RWPE2 (cell line): ENCODE results near the gene SLC5A4.

Experiments used
- ATAC-seq: fragments of 200-7000 bp; cut with Tn5 transposase; 3 replicates; pipeline ENCODE4 v1.9.1; 2021; ENCODE audit warnings: low read depth
- DNase-seq: peaks from one replicate; pipeline ENCODE4 v3.0.0-alpha.2; 2020; ENCODE audit warnings: low spot score
- H3K27ac ChIP-seq: fragments of 450-650 bp; 2 replicates; pipeline ENCODE4 v1.5.1; 2017; ENCODE audit warnings: mild to moderate bottlenecking; ENCODE audit not compliant: poor library complexity, severe bottlenecking
- H3K27me3 ChIP-seq: fragments of 250-450 bp; sonication (Bioruptor Pico); 2 replicates; pipeline ENCODE4 v1.5.1; 2021; ENCODE audit warnings: mild to moderate bottlenecking, moderate library complexity; ENCODE audit not compliant: insufficient read depth, poor library complexity, severe bottlenecking
- H3K36me3 ChIP-seq: fragments of 250-450 bp; sonication (Bioruptor Pico); 2 replicates; pipeline ENCODE4 v1.5.1; 2020; ENCODE audit warnings: low read depth, mild to moderate bottlenecking, moderate library complexity
- H3K4me1 ChIP-seq: fragments of 250-450 bp; sonication (Bioruptor Pico); 2 replicates; pipeline ENCODE4 v1.5.1; 2021; ENCODE audit warnings: mild to moderate bottlenecking, moderate library complexity; ENCODE audit not compliant: insufficient read depth, poor library complexity, severe bottlenecking
- H3K4me3 ChIP-seq: fragments of 250-450 bp; sonication (Bioruptor Pico); 2 replicates; pipeline ENCODE4 v1.5.1; 2021; ENCODE audit warnings: mild to moderate bottlenecking, moderate library complexity; ENCODE audit not compliant: severe bottlenecking
- H3K9me3 ChIP-seq: fragments of 250-450 bp; sonication (Bioruptor Pico); 2 replicates; pipeline ENCODE4 v1.5.1; 2021; ENCODE audit warnings: mild to moderate bottlenecking, moderate library complexity; ENCODE audit not compliant: severe bottlenecking
- CTCF ChIP-seq: fragments of 450-650 bp; IDR thresholded peaks from one replicate; pipeline ENCODE4 v1.5.1; 2017; ENCODE audit warnings: mild to moderate bottlenecking, moderate library complexity; ENCODE audit not compliant: poor library complexity, severe bottlenecking

Gene SLC5A4

GRCh38 chr22:32204856-32205722 lies 50.1 kb downstream of the SLC5A4 start, which contains the start of gene RFPL2:
Gene RFPL2 (minus strand): TSS chr22:32205073. CDS start chr22:32202451, 2,622 bp downstream.
- no peak within 1 kb of the TSS for H3K27ac ChIP-seq
- H3K9me3 ChIP-seq, result no peaks in the 10 kb centered on the region
- peak within 1 kb of the TSS; percentile 32 for H3K4me3 ChIP-seq
- H3K27me3 ChIP-seq, result peaks cover 8% of the 10 kb centered on the region
- ATAC-seq (peak; percentile 83), DNase-seq (no peak)
- no peaks in the 10 kb centered on the region for H3K36me3 ChIP-seq
- peak; percentile 6 for TF ChIP-seq CTCF
- H3K4me1 ChIP-seq, result peaks cover 3% of the 10 kb centered on the region

GRCh38 chr22:32204040-32204855 lies 50.9 kb downstream of the SLC5A4 start:
- Histone ChIP-seq H3K27me3 (peaks cover 8% of the 10 kb centered on the region), H3K9me3 (no peaks in the 10 kb centered on the region), H3K36me3 (no peaks in the 10 kb centered on the region), H3K27ac (no peak overlapping the region), H3K4me3 (peak overlapping the region; percentile 32), H3K4me1 (peaks cover 3% of the 10 kb centered on the region)
- DNase-seq, result no peak
- ATAC-seq, result peak; percentile 31
- TF ChIP-seq CTCF, result peak; percentile 1

GRCh38 chr22:32203181-32204039 lies 51.7 kb downstream of the SLC5A4 start:
- Histone ChIP-seq H3K36me3 (no peaks in the 10 kb centered on the region), H3K27me3 (peaks cover 8% of the 10 kb centered on the region), H3K9me3 (no peaks in the 10 kb centered on the region), H3K4me3 (peak overlapping the region; percentile 32), H3K4me1 (peaks cover 3% of the 10 kb centered on the region), H3K27ac (no peak overlapping the region)
- ATAC-seq, result peak; percentile 11; the same call in 1 of the 3 replicates
- no peak for TF ChIP-seq CTCF
- no peak for DNase-seq

GRCh38 chr22:32202539-32203180 lies 52.5 kb downstream of the SLC5A4 start:
- TF ChIP-seq CTCF, result peak; percentile 68
- Histone ChIP-seq H3K4me3 (peak overlapping the region; percentile 32), H3K4me1 (peaks cover 3% of the 10 kb centered on the region), H3K27ac (no peak overlapping the region), H3K27me3 (peaks cover 8% of the 10 kb centered on the region), H3K36me3 (no peaks in the 10 kb centered on the region), H3K9me3 (no peaks in the 10 kb centered on the region)
- DNase-seq, result no peak
- ATAC-seq, result peak; percentile 57
